Measurements from ENCODE around the gene ZFP69.

The ZFP69 gene

DNA sequence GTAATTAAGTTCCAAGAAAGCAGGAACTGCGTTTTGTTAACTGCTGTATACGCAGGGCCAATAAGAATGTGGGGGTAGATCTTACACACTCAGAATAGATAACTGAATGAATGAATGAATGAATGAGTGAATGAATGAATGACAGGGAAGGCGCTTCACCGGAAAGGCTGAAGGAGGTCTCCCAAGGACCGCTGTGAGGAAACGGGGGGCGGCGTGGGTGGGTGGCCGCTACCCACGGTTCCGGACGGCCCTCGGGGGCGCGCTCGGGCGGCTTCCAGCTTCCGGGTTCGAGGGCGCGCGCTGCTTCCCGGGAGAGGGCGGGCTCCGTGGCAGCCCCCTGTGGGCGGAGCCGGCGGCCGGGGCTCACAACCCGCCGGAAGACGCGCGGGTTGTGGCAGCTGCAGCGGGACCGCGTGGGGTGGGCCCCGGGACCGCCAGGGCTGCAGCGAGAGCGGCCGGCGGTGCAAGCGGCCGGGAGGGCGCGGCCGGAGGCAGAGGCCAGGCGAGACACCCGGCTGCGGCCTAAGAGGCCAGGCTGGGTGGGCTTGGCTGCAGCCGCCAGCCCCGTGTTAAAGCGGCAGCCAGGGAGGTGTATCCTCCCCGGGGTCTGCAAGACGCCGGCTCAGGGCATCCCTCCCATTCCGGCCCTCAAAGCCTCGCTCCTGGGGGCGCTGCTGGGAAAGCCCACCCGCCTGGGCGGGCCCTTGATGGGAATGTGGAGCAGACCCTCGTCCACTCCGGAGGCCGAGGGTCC is at the start of gene ZFP69:
Gene ZFP69 (plus strand): TSS at position 367 of the 754 bp plus-strand sequence. CDS start 2,072 bp downstream, outside the sequence.
- peaks cover 29% of the 10 kb centered on the region for H3K9me3 ChIP-seq (ENCODE audit: insufficient read depth, low read length, severe bottlenecking)
- no peak for TF ChIP-seq EZH2 (IDR thresholded peaks at IDR 0.05; ENCODE audit: borderline replicate concordance, low read depth, low read length, severe bottlenecking)
- TF ChIP-seq, protein P1, sequence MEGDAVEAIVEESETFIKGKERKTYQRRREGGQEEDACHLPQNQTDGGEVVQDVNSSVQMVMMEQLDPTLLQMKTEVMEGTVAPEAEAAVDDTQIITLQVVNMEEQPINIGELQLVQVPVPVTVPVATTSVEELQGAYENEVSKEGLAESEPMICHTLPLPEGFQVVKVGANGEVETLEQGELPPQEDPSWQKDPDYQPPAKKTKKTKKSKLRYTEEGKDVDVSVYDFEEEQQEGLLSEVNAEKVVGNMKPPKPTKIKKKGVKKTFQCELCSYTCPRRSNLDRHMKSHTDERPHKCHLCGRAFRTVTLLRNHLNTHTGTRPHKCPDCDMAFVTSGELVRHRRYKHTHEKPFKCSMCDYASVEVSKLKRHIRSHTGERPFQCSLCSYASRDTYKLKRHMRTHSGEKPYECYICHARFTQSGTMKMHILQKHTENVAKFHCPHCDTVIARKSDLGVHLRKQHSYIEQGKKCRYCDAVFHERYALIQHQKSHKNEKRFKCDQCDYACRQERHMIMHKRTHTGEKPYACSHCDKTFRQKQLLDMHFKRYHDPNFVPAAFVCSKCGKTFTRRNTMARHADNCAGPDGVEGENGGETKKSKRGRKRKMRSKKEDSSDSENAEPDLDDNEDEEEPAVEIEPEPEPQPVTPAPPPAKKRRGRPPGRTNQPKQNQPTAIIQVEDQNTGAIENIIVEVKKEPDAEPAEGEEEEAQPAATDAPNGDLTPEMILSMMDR (IDR thresholded peaks at IDR 0.05; ENCODE audit: borderline replicate concordance, extremely low read depth, low read length, poor library complexity, severe bottlenecking) = no peak
- peaks cover 14% of the 10 kb centered on the region for H3K79me2 ChIP-seq (ENCODE audit: insufficient read depth, low read length)
- H2AFZ ChIP-seq (ENCODE audit: low read depth, low read length) = peak within 1 kb of the TSS; percentile 92
- peak; percentile 88 for DNase-seq
- H3K36me3 ChIP-seq (ENCODE audit: insufficient read depth, low read length) = peaks cover 8% of the 10 kb centered on the region
- peaks cover 31% of the 10 kb centered on the region for H3K4me1 ChIP-seq (ENCODE audit: insufficient read depth, low read length)
- peak within 1 kb of the TSS; percentile 48 to 78 for H3K4me3 ChIP-seq (ENCODE audit: low read depth in 1 of 2, low read length in 2 of 2)
- peak within 1 kb of the TSS; percentile 84 for H3K27ac ChIP-seq (ENCODE audit: low read length)
- no peaks in the 10 kb centered on the region for H3K27me3 ChIP-seq (ENCODE audit: insufficient read depth, low read length, poor library complexity)
- peak within 1 kb of the TSS; percentile 82 for H3K4me2 ChIP-seq (ENCODE audit: insufficient read depth, low read length)
- peak; percentile 96 for ATAC-seq (ENCODE audit: insufficient read depth, low read depth)
- peak within 1 kb of the TSS; percentile 84 for H3K9ac ChIP-seq (ENCODE audit: low read depth, low read length)
- no peaks in the 10 kb centered on the region for H4K20me1 ChIP-seq (ENCODE audit: insufficient read depth, low read length)

DNA sequence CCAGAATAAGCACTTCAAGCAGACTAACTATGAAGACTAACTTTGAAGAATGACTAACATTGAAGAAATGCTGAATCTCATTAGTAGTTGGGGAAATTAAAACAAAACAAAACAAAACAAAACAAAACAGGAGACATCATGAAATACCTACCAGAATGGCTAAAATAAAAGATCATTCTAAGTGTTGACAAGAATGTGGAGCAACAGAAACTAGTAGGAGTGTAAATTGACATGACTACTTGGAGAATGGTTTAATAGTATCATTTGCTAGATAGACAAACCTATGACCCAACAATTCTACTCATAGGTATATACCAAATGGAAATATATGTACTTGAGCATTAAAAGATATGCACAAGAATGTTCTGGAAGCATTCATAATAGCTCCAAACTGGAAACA is 45.7 kb upstream of the ZFP69 start:
- TF ChIP-seq, protein P1 (IDR thresholded peaks at IDR 0.05; ENCODE audit: borderline replicate concordance, extremely low read depth, low read length, poor library complexity, severe bottlenecking) = no peak
- TF ChIP-seq EZH2 (IDR thresholded peaks at IDR 0.05; ENCODE audit: borderline replicate concordance, low read depth, low read length, severe bottlenecking) = no peak
- no peaks in the 10 kb centered on the region for H3K9me3 ChIP-seq (ENCODE audit: insufficient read depth, low read length, severe bottlenecking)
- no peak overlapping the region for H3K4me3 ChIP-seq (ENCODE audit: low read depth in 1 of 2, low read length in 2 of 2)
- H3K27ac ChIP-seq (ENCODE audit: low read length) = no peak overlapping the region
- H3K4me2 ChIP-seq (ENCODE audit: insufficient read depth, low read length) = no peak overlapping the region
- no peaks in the 10 kb centered on the region for H4K20me1 ChIP-seq (ENCODE audit: insufficient read depth, low read length)
- no peaks in the 10 kb centered on the region for H3K36me3 ChIP-seq (ENCODE audit: insufficient read depth, low read length)
- no peak overlapping the region for H2AFZ ChIP-seq (ENCODE audit: low read depth, low read length)
- H3K79me2 ChIP-seq (ENCODE audit: insufficient read depth, low read length) = no peaks in the 10 kb centered on the region
- H3K27me3 ChIP-seq (ENCODE audit: insufficient read depth, low read length, poor library complexity) = no peaks in the 10 kb centered on the region
- DNase-seq (no peak), ATAC-seq (ENCODE audit: insufficient read depth, low read depth) (no peak)
- no peak overlapping the region for H3K9ac ChIP-seq (ENCODE audit: low read depth, low read length)
- no peaks in the 10 kb centered on the region for H3K4me1 ChIP-seq (ENCODE audit: insufficient read depth, low read length)

DNA sequence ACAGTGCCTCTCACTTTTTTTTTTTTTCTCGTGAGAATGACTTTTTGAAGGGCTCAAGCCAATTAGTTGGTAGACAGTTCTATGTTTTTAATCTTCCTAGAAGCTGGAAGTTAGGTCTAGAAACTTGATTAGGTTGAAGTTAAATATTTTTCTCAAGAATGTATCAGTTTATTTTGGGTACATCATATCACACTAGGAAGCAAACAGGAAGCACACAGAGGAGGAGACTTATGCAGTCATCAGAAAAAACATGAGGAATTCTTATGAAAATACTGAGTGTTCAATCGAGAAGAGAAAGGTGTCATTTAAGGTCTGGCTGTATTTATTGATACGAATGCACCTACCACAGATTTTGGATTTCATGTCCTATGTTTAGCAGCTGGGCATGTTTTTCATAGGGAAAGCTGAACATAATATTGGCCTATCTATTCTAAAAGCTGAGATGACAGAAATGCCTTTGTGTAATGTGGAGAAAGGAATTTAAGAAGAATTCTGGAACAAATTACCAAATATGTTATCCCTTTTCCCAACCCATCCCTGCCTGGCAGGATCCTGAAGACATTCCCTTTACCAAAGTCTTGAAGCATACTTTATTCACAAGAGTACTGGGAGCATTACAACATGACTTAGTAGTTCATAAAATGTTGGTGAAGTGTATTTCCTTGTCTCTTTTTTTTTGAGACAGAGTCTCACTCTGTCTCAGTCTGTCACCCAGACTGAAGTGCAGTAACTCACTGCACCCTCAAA is 44.3 kb upstream of the ZFP69 start:
- no peak overlapping the region for H3K27ac ChIP-seq (ENCODE audit: low read length)
- no peak overlapping the region for H3K9ac ChIP-seq (ENCODE audit: low read depth, low read length)
- DNase-seq = no peak
- no peaks in the 10 kb centered on the region for H3K79me2 ChIP-seq (ENCODE audit: insufficient read depth, low read length)
- H3K36me3 ChIP-seq (ENCODE audit: insufficient read depth, low read length) = no peaks in the 10 kb centered on the region
- H3K27me3 ChIP-seq (ENCODE audit: insufficient read depth, low read length, poor library complexity) = no peaks in the 10 kb centered on the region
- H2AFZ ChIP-seq (ENCODE audit: low read depth, low read length) = no peak overlapping the region
- TF ChIP-seq, protein P1 (IDR thresholded peaks at IDR 0.05; ENCODE audit: borderline replicate concordance, extremely low read depth, low read length, poor library complexity, severe bottlenecking) = no peak
- no peak for TF ChIP-seq EZH2 (IDR thresholded peaks at IDR 0.05; ENCODE audit: borderline replicate concordance, low read depth, low read length, severe bottlenecking)
- H3K4me2 ChIP-seq (ENCODE audit: insufficient read depth, low read length) = no peak overlapping the region
- H3K4me3 ChIP-seq (ENCODE audit: low read depth in 1 of 2, low read length in 2 of 2) = no peak overlapping the region
- no peaks in the 10 kb centered on the region for H3K9me3 ChIP-seq (ENCODE audit: insufficient read depth, low read length, severe bottlenecking)
- no peaks in the 10 kb centered on the region for H3K4me1 ChIP-seq (ENCODE audit: insufficient read depth, low read length)
- no peak for ATAC-seq (ENCODE audit: insufficient read depth, low read depth)
- H4K20me1 ChIP-seq (ENCODE audit: insufficient read depth, low read length) = no peaks in the 10 kb centered on the region
